ENCODE results near the gene CTPS2.

Gene CTPS2

GRCh38 chrX:16560173-16560572 is 152.3 kb downstream of the CTPS2 start:
- TF ChIP-seq CTCF (conservative IDR thresholded peaks at IDR 0.05; ENCODE audit: low read depth) = no peak
- DNase-seq (ENCODE audit: low spot score) = no peak
- CTCF ChIA-PET = no interaction called here
- POLR2A ChIA-PET (ENCODE audit: low non-redundant PET) = no interaction called here
- H3K27ac ChIP-seq = no peak overlapping the region

GRCh38 chrX:16559206-16559619 is 153.3 kb downstream of the CTPS2 start:
- H3K27ac ChIP-seq = no peak overlapping the region
- DNase-seq (ENCODE audit: low spot score) = no peak
- ChIA-PET POLR2A (ENCODE audit: low non-redundant PET) (no interaction called here), CTCF (no interaction called here)
- no peak for TF ChIP-seq CTCF (conservative IDR thresholded peaks at IDR 0.05; ENCODE audit: low read depth)

GRCh38 chrX:16558489-16558888 is 154.0 kb downstream of the CTPS2 start:
- ChIA-PET POLR2A (ENCODE audit: low non-redundant PET) (no interaction called here), CTCF (no interaction called here)
- H3K27ac ChIP-seq = no peak overlapping the region
- no peak for TF ChIP-seq CTCF (conservative IDR thresholded peaks at IDR 0.05; ENCODE audit: low read depth)
- no peak for DNase-seq (ENCODE audit: low spot score)

DNA sequence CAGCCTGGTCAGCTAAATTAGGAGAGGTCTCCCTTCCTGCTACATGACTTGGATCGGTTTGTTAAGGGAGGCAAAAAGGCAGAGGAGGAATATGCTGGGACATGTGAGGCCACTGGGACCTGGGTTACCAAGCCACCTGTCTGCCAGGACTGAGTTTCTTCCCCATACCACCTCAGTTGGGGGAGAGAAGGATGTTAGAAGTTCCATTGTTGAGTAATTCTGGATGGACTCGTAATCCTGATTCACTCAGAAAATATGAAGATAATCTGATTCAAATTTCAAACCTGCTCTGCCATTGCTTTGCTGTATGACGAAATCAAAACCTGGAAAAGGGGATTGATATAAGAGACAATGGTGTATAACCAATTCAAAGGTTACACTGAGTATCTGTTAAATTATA is 159.9 kb downstream of the CTPS2 start:
- TF ChIP-seq CTCF (conservative IDR thresholded peaks at IDR 0.05; ENCODE audit: low read depth) = no peak
- no peak overlapping the region for H3K27ac ChIP-seq
- DNase-seq (ENCODE audit: low spot score) = peak; percentile 41
- ChIA-PET POLR2A (ENCODE audit: low non-redundant PET) (no interaction called here), CTCF (no interaction called here)

DNA sequence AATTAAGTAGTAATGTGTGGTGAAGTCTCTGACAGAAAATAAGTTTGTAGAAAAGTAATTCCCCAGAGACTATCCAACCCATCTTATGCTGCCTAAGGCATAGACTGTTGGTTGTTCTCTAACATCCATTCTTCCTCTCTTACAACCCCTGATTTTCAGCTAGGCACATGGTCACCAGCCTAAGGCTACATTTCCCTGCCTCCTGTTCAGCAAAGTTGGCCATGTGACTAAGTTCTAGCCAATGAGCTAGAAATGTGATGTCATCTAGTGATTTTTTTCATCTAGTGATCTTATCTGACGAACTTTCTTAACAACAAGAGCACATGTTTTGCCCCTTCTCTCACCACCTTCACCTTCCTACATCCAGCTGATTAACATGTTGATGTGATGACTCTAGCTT is 164.8 kb downstream of the CTPS2 start:
- ChIA-PET CTCF (no interaction called here), POLR2A (ENCODE audit: low non-redundant PET) (no interaction called here)
- DNase-seq (ENCODE audit: low spot score) = no peak
- TF ChIP-seq CTCF (conservative IDR thresholded peaks at IDR 0.05; ENCODE audit: low read depth) = no peak
- H3K27ac ChIP-seq = no peak overlapping the region

GRCh38 chrX:16544969-16545368 is 167.5 kb downstream of the CTPS2 start:
- H3K27ac ChIP-seq = no peak overlapping the region
- ChIA-PET CTCF (no interaction called here), POLR2A (ENCODE audit: low non-redundant PET) (no interaction called here)
- DNase-seq (ENCODE audit: low spot score) = no peak
- TF ChIP-seq CTCF (conservative IDR thresholded peaks at IDR 0.05; ENCODE audit: low read depth) = no peak
